Gastrocnemius medialis (tissue), 4 donors: ENCODE data around the gene S100A10.

Source experiments
- CTCF ChIP-seq, 5 experiments: fragments of 450-650 bp in 3 of 5; fragments of 200-600 bp in 2 of 5; sonication (generic) in 2 of 5; IDR thresholded peaks in 4 of 5; conservative IDR thresholded peaks in 1 of 5; 1 replicate in 4 of 5; 2 replicates in 1 of 5; pipeline ENCODE4 v1.5.1; 2016 to 2019; ENCODE audit warnings: antibody characterized with exemption in 5 of 5, mild to moderate bottlenecking in 3 of 5, moderate library complexity in 3 of 5
- POLR2A ChIP-seq, 2 donors: fragments of 450-650 bp; IDR thresholded peaks; one replicate each; pipeline ENCODE4 v1.6.1; 2017; ENCODE audit warnings: antibody characterized with exemption in 2 of 2, mild to moderate bottlenecking in 2 of 2, moderate library complexity in 2 of 2

GRCh38 chr1:152015766-152016165, 22.1 kb upstream of the S100A10 start:
- TF ChIP-seq CTCF (IDR thresholded peaks at IDR 0.05 in 4 of 5, conservative IDR thresholded peaks at IDR 0.05 in 1 of 5) (no peak), POLR2A (IDR thresholded peaks at IDR 0.05) (no peak)
